Measurements from ENCODE around the gene SMPDL3A.

SMPDL3A gene

GRCh38 chr6:122833021-122833491 is 44.0 kb downstream of the SMPDL3A start:
- Histone ChIP-seq H3K36me3 (ENCODE audit: control insufficient read depth, insufficient read depth, low read length) (no peaks in the 10 kb centered on the region), H3K4me3 (replicated peaks; ENCODE audit: low read depth, low read length) (no peak overlapping the region), H3K27me3 (replicated peaks; ENCODE audit: control insufficient read depth, insufficient read depth, low read length) (no peaks in the 10 kb centered on the region; the same call in 1 of the 2 replicates)
- DNase-seq (ENCODE audit: extremely low read depth, insufficient read length): no peak
- no peak for TF ChIP-seq CTCF (IDR thresholded peaks at IDR 0.05; ENCODE audit: insufficient read depth, low read length, poor library complexity, severe bottlenecking)

GRCh38 chr6:122838060-122838780 is 49.2 kb downstream of the SMPDL3A start:
- no peak for TF ChIP-seq CTCF (IDR thresholded peaks at IDR 0.05; ENCODE audit: insufficient read depth, low read length, poor library complexity, severe bottlenecking)
- Histone ChIP-seq H3K36me3 (ENCODE audit: control insufficient read depth, insufficient read depth, low read length) (no peaks in the 10 kb centered on the region), H3K4me3 (replicated peaks; ENCODE audit: low read depth, low read length) (no peak overlapping the region), H3K27me3 (replicated peaks; ENCODE audit: control insufficient read depth, insufficient read depth, low read length) (no peaks in the 10 kb centered on the region; the same call in 1 of the 2 replicates)
- DNase-seq (ENCODE audit: extremely low read depth, insufficient read length): no peak

GRCh38 chr6:122839472-122839871 is 50.4 kb downstream of the SMPDL3A start:
- peak; percentile 12 for DNase-seq (ENCODE audit: extremely low read depth, insufficient read length)

GRCh38 chr6:122839906-122840305 is 50.8 kb downstream of the SMPDL3A start:
- H3K4me3 ChIP-seq (replicated peaks; ENCODE audit: low read depth, low read length): no peak overlapping the region
- TF ChIP-seq CTCF (IDR thresholded peaks at IDR 0.05; ENCODE audit: insufficient read depth, low read length, poor library complexity, severe bottlenecking): no peak
- H3K36me3 ChIP-seq (ENCODE audit: control insufficient read depth, insufficient read depth, low read length): no peaks in the 10 kb centered on the region
- no peak for DNase-seq (ENCODE audit: extremely low read depth, insufficient read length)
- H3K27me3 ChIP-seq (replicated peaks; ENCODE audit: control insufficient read depth, insufficient read depth, low read length): no peaks in the 10 kb centered on the region; the same call in 1 of the 2 replicates

More at GRCh38 chr6:122839472-122839871, 50.4 kb downstream of the SMPDL3A start:
- no peaks in the 10 kb centered on the region; the same call in 1 of the 2 replicates for H3K27me3 ChIP-seq (replicated peaks; ENCODE audit: control insufficient read depth, insufficient read depth, low read length)
- no peak overlapping the region for H3K4me3 ChIP-seq (replicated peaks; ENCODE audit: low read depth, low read length)
- TF ChIP-seq CTCF (IDR thresholded peaks at IDR 0.05; ENCODE audit: insufficient read depth, low read length, poor library complexity, severe bottlenecking): peak; percentile 62
- H3K36me3 ChIP-seq (ENCODE audit: control insufficient read depth, insufficient read depth, low read length): no peaks in the 10 kb centered on the region

- no peak for DNase-seq (ENCODE audit: extremely low read depth, insufficient read length)
- no peak overlapping the region for H3K4me3 ChIP-seq (replicated peaks; ENCODE audit: low read depth, low read length)
- H3K27me3 ChIP-seq (replicated peaks; ENCODE audit: control insufficient read depth, insufficient read depth, low read length): no peaks in the 10 kb centered on the region
- no peaks in the 10 kb centered on the region for H3K36me3 ChIP-seq (ENCODE audit: control insufficient read depth, insufficient read depth, low read length)
- TF ChIP-seq CTCF (IDR thresholded peaks at IDR 0.05; ENCODE audit: insufficient read depth, low read length, poor library complexity, severe bottlenecking): no peak
Observed at GRCh38 chr6:122845464-122845863, 56.4 kb downstream of the SMPDL3A start.

Measured in GM06990 (cell line).